Kidney epithelial cell (primary cell): ENCODE results near the gene DCDC2. TPM values are rescaled to one million over a fixed set of nuclear protein-coding genes. Genes with fewer than 3 reads are reported as not detected.

Experiments
- DNase-seq: peaks from one replicate; pipeline ENCODE4 v3.0.0-alpha.2; 2010; ENCODE audit warnings: low read depth
- H3K27me3 ChIP-seq: 2 replicates; pipeline ENCODE4 v1.6.0; 2011; ENCODE audit warnings: low read length; ENCODE audit not compliant: control insufficient read depth, insufficient read depth
- H3K36me3 ChIP-seq: 2 replicates; pipeline ENCODE4 v1.5.1; 2011; ENCODE audit warnings: low read length; ENCODE audit not compliant: control insufficient read depth, insufficient read depth
- H3K4me3 ChIP-seq: 2 replicates; pipeline ENCODE4 v1.5.1; 2011; ENCODE audit warnings: low read depth, mild to moderate bottlenecking, control low read depth, low read length
- total RNA-seq: library from RNA; depleted of rRNA; stranded (reverse); fragments of >200 nt; gene quantifications from 2 replicates; pipeline ENCODE4 v1.2.3, GENCODE V29; 2015
- TF ChIP-seq, protein P1 (sequence below): IDR thresholded peaks from 2 replicates; pipeline ENCODE4 v1.5.1; 2011; ENCODE audit warnings: mild to moderate bottlenecking, moderate library complexity, low read length, control low read depth, inconsistent platforms; ENCODE audit not compliant: insufficient read depth, poor library complexity, severe bottlenecking

The DCDC2 gene
- total RNA-seq, 1 donor from 2014 or later = 43.9 TPM

DNA sequence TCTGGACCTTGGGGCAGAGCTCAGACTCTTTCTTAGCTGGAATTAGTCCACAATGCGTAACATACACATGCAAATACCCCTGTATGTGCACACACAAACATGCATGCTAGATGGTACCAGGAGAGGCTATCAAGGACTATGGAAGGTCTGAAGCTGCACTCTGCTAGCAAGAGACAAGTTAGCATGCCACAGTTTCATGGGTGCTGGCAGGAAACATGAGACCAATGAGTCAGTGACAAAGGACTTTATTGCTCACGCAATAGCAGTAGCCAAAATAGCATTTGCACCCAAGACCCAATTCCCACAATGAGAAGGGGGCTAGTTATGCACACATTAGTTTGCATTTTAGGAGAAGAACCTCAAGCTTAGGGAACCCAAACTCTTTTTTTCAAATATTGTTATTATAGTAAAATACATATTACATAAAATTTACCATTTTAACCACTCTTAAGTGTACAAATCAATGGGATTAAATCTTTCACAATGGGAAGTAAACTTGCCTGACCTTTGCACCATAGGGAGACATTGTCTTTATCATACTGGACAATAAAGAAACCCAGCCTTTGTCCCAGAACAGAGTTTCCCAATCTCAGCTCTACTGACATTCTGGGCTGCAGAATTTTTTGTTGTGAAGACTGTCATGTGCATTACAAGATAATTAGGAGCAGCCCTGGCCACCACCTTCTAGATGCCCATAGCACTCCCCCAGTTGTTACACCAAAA, 162.7 kb downstream of the DCDC2 start:
- H3K27me3 ChIP-seq = no peaks in the 10 kb centered on the region
- peaks cover 1% of the 10 kb centered on the region for H3K36me3 ChIP-seq
- no peak overlapping the region for H3K4me3 ChIP-seq
- DNase-seq = peak; percentile 10
- TF ChIP-seq, protein P1, sequence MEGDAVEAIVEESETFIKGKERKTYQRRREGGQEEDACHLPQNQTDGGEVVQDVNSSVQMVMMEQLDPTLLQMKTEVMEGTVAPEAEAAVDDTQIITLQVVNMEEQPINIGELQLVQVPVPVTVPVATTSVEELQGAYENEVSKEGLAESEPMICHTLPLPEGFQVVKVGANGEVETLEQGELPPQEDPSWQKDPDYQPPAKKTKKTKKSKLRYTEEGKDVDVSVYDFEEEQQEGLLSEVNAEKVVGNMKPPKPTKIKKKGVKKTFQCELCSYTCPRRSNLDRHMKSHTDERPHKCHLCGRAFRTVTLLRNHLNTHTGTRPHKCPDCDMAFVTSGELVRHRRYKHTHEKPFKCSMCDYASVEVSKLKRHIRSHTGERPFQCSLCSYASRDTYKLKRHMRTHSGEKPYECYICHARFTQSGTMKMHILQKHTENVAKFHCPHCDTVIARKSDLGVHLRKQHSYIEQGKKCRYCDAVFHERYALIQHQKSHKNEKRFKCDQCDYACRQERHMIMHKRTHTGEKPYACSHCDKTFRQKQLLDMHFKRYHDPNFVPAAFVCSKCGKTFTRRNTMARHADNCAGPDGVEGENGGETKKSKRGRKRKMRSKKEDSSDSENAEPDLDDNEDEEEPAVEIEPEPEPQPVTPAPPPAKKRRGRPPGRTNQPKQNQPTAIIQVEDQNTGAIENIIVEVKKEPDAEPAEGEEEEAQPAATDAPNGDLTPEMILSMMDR = no peak

- TF ChIP-seq, protein P1 = no peak
- DNase-seq = no peak
- Histone ChIP-seq H3K4me3 (no peak overlapping the region), H3K27me3 (no peaks in the 10 kb centered on the region), H3K36me3 (peaks cover 1% of the 10 kb centered on the region)
These were observed 164.5 kb downstream of the DCDC2 start for GRCh38 chr6:24193364-24193763.

GRCh38 chr6:24191346-24191745, 166.5 kb downstream of the DCDC2 start:
- Histone ChIP-seq H3K4me3 (no peak overlapping the region), H3K27me3 (no peaks in the 10 kb centered on the region), H3K36me3 (no peaks in the 10 kb centered on the region)
- TF ChIP-seq, protein P1 = no peak
- no peak for DNase-seq

DNA sequence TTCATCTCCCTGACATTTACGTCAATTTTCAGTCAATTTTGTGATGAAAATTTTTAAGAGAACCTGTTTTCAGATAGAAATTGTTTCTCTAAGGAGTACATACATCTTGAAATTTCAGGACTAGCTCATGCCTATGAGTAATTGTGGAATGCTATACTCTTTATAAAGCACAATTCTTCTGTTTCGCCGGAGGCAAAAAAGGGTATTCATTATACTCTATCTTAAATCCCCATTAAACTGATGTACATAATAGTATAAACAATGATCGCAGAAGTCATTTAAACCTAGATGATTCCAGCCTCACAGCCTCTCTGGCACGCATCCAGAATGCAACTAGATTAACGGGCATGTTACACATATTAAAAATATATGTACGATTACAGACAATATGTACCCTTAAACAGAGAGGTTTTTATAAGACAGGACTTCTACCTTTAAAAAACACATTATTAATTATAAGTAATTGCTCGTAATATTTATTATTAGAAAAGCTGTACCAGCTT, 169.2 kb downstream of the DCDC2 start:
- no peak for DNase-seq
- no peaks in the 10 kb centered on the region for H3K27me3 ChIP-seq
- TF ChIP-seq, protein P1 = no peak
- H3K36me3 ChIP-seq = no peaks in the 10 kb centered on the region
- no peak overlapping the region for H3K4me3 ChIP-seq

GRCh38 chr6:24187965-24188577, 169.8 kb downstream of the DCDC2 start:
- no peak overlapping the region for H3K4me3 ChIP-seq
- no peaks in the 10 kb centered on the region for H3K36me3 ChIP-seq
- no peak for DNase-seq
- no peaks in the 10 kb centered on the region for H3K27me3 ChIP-seq
- TF ChIP-seq, protein P1 = no peak
